ENCODE measurements around the gene LMAN1L.
"Not testable (repeated sequence)": the region's sequence is repeated elsewhere in the genome, so short reads cannot be mapped to it uniquely, and the experiment has no call there.

The LMAN1L gene

DNA sequence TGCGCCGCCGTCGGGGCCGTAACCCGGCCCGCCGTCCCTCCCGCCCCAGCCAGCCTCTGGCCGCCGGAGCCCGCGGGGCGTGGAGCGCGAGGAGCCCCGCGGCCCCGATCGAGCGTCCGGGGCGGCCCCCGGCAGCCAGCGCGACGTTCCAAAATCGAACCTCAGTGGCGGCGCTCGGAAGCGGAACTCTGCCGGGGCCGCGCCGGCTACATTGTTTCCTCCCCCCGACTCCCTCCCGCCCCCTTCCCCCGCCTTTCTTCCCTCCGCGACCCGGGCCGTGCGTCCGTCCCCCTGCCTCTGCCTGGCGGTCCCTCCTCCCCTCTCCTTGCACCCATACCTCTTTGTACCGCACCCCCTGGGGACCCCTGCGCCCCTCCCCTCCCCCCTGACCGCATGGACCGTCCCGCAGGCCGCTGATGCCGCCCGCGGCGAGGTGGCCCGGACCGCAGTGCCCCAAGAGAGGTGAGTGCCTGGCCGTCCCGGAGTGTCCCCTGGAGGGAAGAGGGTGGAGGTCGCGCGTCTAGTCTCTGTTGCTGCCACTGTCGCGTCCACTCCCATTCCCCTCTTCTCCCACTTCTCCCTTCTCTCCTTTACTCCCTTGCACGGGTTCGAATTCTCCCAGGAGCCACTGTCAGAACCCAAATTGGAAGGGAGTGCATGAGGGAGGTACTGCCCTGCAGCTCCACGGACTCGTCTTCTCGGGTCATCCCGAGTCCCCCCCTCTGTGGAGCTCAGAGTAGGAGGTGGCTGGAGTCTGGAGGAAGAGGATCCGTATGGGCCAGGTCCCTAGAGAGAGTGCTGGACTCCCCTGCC lies 30.2 kb upstream of the LMAN1L start:
- no peak for DNase-seq (ENCODE audit: low read depth, low spot score)

DNA sequence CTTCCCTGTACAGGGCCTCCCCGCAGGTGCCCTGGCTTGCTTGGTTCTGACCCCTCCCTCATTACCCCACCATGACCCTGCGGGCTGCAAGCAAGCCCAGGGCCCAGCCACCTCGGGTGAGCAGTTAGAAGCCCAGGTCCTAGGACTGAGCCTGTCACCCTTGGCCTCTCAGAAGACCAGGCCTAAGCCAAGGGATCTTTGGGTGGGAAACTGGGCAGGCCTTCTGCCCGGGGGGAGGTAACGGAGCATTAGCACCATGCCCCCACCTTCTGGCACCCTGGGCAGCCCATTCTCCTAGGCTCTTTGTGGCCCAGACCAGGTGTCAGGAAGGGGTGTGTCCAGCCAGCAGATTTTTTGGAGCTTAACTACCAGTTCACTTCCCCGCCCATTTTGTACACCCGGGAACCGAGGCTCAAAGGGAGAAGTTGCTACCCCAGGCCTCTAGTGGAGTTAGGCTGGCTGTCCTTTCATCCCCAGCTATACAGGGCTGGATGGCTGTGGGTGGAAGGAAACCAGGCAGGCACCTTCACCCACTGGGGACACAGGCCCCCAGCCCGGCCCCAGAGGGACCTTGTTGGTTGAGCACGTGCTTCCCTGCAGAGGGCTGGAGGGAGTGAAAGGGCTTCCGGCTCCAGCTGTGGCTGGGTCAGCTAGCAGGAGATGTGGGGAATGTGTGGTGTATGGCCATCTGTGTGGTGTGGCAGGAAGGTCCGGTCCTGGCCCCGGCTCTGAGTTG lies 29.4 kb upstream of the LMAN1L start:
- DNase-seq (ENCODE audit: low read depth, low spot score): no peak

DNA sequence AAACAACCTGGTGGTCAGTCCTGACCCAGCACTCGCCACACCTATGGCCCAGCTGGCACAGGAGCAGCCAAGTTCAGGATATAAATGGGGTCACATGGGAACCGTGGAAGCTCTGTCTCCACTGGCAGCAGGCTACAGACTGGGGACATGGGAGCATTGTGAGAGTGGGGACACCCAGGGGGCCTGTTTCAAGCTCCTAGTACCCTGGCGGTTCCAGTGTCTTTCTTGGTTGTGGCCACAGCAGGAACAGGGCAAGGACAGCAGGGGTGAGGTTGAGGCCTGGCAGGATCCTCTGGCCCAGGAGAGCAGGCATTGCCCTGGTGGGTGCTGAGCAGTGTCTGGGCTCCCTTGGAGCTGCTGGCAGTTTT lies 28.8 kb upstream of the LMAN1L start:
- DNase-seq (ENCODE audit: low read depth, low spot score): no peak

DNA sequence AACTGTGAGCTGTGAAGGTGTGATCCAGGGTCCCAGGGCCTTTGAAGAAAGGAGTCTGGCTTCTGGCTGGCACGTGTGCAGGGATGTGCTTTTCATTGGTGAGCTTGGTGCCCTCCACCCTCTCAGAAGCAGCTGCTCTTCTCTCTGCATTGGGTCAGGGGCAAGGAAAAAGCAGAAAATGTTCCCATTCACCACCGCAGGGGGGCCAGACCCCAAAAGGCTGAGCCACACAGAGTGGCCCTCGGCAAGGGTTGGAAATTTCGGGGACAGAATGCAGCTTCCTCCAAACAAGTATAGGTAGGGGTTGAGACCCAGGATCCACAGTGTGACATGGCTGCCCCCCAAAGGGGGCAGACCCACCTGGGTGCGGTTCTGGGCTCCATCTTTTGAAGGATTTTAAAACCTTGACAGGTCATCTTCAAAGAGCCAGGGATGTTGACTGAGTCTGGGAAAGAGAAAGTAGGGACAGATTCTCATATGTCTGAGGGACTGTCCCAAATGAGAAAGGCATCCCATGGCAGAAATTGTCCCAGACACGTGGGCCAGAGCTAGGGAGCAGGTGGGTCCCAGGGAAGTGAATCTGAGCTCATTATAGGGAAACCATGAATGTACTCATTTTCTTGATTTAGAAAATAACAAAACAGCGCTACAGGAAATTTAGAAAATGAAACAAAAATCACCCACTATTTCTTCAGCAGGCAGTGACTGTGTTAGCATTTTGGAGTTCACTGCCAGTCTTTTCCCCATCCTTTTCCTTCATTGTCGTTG lies 28.0 kb upstream of the LMAN1L start:
- no peak for DNase-seq (ENCODE audit: low read depth, low spot score)

DNA sequence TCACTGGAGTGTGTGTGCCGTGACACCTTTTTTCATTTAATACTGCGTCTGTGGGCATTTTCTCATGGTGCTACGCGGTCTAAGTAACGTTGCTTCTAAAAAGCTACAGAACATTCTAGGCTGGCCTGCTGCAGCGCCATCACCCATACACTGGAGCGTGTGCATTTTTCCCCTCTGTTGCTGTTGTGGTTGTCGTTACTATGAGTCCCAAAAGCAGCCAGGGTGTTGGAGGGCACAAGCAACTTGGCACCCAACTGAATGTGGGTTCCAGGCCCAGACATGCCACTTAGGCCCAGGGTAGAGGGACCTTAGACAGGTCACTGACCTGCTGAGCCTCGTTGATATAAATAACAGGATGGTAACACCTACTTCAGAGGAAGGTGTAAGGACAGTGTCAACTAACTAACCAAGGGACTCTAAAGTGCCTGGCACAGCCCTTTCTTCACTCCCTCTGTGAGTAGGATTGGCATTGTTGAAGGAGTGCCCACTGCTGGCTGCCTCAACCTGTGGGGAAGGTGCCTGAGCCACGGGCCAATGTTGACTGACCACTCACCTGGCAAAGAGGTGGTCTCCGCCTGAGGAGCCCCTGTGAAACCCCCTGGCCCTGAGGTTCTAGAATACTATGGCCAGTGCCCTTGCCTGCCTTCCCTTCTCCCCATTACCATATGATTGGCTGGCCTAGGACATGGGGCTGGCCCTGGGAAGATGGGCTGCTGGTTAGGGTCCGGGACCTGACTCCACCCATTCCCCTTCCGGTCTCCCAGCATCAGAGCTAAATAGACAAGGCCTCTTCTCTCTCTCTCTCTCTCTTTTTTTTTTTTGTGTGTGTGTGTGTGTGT lies 27.2 kb upstream of the LMAN1L start:
- DNase-seq (ENCODE audit: low read depth, low spot score): no peak

DNA sequence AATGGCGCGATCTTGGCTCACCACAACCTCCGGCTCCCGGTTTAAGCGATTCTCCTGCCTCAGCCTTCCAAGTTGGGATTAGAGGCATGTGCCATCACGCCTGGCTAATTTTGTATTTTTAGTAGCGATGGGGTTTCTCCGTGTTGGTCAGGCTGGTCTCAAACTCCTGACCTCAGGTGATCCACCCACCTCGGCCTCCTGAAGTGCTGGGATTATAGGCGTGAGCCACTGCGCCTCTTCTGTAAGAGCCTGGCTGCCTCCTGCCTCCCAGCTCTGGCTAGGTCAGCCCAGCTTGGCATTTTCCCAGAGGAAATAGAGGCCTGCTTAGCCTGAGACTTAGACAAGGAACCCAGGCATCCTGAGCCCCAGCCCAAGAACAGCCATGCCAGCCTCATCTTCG lies 26.6 kb upstream of the LMAN1L start:
- DNase-seq (ENCODE audit: low read depth, low spot score): not testable (repeated sequence)

DNA sequence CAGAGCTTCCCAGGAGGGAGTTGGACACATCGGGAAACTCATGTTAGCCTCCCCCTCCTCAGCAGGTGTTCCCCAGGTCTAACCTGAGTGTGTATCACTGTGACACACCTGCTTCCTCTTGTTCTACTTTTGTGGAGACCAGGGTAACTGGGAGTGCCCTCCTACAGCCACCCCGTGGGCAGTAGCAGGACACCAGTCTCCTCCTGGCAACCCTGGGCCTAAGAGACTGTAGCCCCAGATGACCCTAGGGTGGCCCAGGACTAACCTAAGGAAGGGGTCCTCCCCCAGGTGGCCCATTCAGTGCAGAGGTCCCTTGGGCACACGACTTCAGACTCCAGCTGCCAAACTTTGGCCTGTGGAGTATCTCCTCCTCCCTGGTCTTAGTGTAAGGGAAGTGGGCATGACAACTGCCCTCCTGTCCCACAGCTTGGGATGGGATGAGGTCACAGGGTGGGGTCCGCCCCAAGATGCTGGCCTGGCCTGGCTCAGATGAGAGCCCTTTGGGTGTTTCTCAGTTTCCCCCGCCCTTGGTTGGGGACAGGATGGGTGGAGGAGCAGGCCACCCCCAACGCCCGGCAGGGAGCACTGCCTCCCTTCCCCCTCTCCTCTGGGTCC lies 26.0 kb upstream of the LMAN1L start:
- no peak for DNase-seq (ENCODE audit: low read depth, low spot score)

DNA sequence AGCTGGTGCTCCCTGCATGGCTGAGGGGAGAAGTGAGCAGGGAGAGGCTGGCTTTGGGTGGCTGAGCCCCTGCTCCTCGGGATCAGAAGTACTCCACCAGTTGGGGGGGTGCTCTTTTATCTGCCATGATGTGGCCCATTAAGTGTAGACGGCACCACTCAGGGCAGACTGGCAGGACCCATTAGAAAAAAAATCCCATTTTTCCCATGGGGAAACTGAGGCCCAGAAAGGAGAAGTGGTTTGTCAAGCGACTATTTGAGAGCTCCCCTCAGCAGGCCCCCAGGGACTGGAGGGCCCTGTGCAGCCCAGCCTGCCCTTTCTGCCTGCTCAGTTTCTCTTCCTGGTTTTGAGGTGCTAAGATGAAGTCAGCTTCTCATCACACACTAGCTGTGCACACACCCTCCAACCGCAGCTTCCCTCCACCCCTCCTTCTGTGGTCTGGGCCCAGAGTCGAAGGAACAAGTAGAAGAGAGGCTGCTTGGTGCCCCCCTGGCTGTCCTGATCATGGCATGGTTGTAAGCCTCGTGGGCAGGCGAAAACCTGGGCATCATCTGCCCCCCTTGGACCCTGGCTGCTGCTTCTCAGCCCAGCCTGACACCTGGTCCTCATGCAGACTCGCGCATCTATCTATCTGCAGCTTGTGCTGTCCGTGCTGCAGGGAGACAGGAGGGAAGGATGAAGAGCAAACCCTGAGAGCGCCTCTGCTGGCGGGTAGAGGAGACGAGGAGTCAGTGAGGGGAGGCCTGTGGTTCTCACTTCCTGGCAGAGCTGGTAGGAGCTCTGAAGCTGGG lies 25.2 kb upstream of the LMAN1L start:
- no peak for DNase-seq (ENCODE audit: low read depth, low spot score)

DNA sequence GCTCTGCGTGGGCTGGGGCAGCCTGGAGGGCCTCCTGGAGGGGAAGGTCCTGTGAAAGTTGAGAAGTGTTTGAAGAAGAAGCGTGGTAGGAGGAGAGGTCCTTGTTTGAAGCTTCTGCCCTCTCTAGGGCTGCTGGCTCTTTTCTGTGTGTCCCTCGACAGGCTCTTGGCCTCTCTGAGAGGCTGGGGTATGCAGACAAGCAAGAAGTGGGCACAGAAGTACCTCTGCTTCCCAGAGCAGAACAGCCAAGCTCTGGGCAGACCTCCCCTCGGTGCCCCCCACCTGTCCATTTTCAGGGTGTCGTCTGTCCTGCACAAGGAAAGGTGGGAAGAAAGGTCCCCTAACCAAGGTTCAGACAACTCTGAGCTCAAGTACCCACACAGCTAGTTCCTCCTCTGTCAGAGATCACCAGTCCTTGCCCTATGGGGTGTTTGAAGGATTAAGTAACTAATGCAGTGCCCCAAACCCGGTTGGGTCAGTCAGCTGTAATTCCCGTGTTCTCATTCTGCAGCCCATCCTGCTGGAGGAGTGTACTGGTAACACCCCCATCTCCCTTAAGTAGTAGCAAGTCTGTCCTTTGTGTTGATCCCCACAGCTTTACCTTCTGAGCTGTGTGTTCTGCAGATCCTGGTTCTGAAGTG lies 24.5 kb upstream of the LMAN1L start:
- no peak for DNase-seq (ENCODE audit: low read depth, low spot score)

DNA sequence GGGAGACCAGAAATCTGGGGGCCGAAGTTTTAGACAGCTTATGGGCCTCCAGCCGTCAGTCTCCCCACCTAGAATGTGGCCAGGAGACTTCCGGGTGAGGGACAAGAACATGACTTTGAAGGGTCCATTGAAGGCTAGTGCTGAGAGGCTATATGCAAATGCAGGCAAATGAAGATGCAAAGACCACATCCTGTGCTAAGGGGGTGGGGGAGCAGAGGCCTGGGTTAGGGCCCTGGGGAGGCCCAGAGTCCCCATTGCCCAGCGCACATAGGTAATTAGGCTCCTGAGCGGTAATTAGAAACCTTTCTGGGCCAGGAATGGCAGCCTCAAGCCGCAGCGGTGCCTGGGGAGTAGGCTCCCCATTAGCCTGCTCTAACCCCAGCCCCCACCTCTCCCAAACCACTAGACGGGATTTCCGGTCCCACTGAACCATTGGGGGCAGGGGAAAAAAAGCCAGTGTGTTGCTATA lies 23.9 kb upstream of the LMAN1L start:
- no peak for DNase-seq (ENCODE audit: low read depth, low spot score)

DNA sequence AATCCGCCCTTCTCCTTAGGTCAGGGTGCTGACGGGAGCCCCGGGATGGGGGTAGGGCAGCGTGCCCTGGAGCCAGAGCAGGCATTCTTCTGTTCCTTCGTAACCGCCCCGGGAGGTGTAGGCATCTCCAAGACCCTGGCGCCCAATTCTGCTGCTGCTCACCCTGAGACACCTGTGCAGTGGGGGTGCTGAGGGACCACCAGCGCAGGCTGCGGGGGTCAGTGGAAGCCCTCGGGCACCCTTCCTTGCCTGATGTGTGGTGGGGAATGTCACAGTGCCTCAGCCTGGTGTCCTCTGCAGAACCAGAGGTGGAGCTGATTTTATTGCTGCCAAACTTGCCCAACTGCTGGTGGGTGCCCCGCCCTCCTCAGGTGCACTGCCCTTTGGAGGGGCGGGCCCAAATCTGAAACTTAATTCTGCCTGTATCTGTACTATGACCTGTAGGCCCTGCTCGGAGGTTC lies 23.4 kb upstream of the LMAN1L start:
- DNase-seq (ENCODE audit: low read depth, low spot score): no peak

DNA sequence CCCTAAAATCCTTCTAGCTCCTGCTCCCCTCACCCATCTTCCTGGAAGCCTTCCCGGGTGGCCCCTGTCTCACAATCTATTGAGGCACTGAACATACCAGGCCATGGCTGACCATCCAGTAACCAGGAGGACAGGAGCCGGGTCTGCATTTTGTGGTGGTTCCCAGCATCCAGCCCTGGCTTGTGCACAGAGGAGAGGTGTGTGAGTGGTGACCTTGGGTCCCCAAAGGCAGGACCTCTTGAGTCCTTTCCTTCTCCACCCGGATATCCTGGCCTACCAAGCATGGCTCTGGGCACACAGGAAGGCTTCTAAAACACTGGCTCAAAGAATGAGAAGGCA lies 22.9 kb upstream of the LMAN1L start:
- no peak for DNase-seq (ENCODE audit: low read depth, low spot score)

DNA sequence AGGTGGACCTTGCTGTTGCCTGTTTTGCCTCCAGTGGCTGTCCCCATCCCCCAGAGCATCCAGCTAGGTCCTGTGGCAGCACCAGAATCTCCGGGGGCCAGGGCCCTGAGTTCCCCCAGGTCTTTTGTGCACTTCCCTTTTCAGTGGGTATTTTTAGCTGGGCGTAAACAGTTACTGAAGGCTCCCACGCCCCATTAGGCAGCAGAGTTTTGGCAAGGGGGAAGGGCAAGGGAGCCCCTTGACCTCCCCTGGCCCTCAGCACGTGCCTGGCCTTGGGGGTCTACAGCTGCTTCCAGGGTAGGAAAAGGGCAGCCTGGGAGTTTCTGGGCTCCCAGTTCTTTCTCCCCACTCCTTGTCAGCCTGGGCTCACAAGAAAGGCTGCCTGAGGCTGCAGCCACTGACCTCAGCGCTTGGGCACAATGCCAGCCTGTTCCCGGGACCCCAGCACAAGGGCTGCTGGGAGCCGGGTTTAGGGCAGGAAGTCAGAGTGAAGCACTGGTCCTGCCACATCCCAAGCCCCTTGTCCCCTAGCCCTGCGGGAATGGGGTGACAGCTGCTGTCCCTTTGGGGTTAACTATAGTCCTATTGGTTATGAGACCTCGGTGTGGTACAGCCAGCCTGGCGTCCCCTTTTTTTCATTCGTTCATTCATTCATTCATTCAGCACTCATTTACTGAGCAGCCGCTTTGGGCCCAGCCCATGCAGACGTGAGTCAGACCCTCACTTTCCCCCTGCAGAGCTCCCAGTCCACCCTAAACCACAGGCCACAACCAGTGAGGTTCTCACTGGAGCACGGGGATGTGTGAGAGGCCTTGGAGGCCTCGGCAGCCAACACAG lies 22.3 kb upstream of the LMAN1L start:
- peak; percentile 69 for DNase-seq (ENCODE audit: low read depth, low spot score)

DNA sequence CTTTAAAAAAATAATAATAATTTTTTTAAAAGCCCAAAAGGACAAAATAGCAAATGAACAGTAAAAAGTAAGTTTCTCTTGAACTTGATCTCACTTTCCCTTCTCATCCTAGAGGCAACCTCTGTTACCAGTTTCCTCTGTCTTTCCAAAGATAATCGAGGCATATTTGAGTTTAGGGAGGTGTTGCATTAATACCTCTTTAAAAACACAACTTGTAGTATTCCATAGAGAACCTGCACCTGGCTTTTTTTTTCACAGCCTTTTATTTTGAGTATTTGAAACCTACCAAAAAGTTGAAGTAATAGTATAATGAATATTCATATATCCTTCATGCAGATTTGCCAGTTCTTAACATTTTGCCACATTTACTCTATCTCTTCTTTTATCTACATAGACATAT lies 21.6 kb upstream of the LMAN1L start:
- DNase-seq (ENCODE audit: low read depth, low spot score): no peak

DNA sequence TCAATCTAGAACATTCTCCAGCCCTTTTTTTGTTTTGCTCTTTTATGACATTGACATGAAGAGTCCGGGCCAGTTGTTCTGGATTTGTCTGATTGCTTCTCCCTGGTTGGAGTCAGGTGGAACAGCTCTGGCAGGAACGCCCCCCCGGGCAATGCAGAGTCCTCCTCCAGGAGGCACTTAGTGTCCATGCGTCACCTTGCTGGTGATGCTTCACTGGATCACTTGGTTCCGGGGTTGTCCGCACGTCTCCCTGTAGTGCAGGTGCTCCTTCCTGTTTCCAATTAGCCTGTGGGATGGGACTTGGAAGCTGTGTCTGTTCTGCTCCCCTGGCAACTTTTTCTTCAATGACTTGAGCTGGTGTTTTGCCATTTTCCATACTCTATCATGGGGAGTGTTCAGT lies 21.0 kb upstream of the LMAN1L start:
- DNase-seq (ENCODE audit: low read depth, low spot score): no peak

DNA sequence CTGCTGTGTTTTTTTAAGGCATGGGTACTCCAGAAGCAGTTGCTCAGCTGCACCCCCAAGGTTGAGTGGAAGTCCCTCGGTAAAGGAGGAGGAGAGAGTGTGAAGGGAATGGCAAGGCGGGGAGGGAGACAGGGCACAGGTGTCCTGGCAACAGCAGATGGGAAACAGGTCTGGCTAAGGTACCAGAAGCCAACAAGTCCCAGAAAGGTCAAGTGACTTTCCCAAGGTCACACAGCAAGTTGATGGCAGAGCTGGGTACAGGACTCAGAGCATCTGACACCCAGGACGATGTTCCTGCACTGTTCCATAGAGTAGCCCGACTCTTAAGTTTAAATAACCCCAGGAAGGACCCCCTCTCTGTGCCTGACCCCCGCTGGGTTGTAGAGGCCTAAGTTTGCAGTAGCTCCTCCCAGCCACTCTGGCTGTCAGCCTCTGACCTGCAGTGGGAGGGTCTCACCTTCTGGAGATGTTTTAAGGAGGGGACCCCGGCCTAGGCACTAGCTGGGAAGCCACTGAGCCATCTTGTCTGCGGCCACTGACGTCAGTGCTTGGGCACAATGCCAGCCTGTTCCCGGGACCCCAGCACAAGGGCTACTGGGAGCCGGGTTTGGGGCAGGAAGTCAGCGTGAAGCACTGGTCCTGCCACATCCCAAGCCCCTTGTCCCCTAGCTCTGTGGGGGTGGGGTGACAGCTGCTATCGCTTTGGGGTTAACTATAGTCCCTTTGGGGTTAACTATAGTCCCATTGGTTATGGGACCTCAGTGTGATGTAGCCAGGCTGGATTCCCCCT lies 20.2 kb upstream of the LMAN1L start:
- DNase-seq (ENCODE audit: low read depth, low spot score): no peak

DNA sequence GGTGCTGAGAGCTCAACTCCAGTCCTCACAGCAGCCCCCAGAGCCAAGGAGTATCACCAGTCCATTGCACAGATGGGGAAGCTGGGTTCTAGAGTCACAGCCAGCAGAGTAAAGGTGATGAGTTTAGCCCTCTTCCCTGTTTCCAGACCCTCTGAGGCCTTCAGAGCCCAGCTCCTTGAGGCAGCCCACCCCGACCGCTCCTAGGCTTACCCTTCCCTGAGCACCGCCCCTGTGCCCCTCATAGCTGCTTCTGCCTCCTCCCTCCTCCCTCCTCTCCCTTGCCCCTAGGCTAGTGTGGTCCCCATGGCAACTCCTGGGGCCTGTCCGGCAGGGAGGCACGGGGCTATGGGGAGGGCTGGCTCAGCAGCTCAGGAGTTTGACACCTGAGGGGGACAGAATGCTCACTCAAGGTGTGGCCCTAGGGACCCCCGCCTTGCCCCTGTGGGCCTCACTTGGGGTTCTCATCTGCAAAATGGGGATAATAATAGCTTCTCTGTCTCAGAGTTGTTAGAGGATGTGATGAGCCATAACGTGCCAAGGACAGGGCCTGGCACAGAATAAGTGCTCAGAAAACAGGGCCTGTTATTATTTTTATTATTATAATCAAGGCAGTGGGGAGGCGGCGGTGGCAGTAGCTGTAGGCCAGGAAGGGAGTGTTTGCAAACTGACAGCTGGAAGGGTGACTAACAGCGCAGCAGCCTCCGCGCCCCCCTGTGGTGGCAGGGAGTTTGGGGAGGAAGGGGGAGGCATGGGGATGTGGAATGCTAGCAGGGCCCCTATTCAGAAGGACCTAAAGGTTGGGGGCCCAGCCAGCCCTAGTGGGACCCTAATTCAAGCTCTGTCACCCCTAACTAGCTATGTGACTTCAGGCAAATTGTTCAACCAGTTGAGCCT lies 19.3 kb upstream of the LMAN1L start:
- no peak for DNase-seq (ENCODE audit: low read depth, low spot score)

All from smooth muscle cell of the brain vasculature (primary cell).